Measurements from ENCODE around the gene BPI.

DNA sequence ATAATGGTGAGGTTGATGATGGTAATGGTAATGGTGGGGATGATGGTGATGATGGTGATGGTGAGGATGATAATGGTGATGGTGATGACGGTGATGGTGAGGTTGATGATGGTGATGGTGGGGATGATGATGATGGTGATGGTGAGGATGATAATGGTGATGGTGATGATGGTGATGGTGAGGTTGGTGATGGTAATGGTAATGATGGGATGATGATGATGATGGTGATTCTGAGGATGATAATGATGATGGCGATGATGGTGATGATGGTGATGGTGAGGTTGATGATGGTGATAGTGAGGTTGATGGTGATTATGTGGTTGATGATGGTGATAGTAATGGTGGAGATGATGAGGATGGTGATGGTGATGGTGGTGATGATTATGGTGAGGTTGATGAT is 9.7 kb downstream of the BPI start:
- no peak for TF ChIP-seq POLR2AphosphoS5 (IDR thresholded peaks at IDR 0.05; ENCODE audit: low read depth, low read length)
- TF ChIP-seq, protein P1, sequence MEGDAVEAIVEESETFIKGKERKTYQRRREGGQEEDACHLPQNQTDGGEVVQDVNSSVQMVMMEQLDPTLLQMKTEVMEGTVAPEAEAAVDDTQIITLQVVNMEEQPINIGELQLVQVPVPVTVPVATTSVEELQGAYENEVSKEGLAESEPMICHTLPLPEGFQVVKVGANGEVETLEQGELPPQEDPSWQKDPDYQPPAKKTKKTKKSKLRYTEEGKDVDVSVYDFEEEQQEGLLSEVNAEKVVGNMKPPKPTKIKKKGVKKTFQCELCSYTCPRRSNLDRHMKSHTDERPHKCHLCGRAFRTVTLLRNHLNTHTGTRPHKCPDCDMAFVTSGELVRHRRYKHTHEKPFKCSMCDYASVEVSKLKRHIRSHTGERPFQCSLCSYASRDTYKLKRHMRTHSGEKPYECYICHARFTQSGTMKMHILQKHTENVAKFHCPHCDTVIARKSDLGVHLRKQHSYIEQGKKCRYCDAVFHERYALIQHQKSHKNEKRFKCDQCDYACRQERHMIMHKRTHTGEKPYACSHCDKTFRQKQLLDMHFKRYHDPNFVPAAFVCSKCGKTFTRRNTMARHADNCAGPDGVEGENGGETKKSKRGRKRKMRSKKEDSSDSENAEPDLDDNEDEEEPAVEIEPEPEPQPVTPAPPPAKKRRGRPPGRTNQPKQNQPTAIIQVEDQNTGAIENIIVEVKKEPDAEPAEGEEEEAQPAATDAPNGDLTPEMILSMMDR (IDR thresholded peaks at IDR 0.05): no peak

Measured in Panc1 (cell line).